Measurements from ENCODE around the gene MAN1B1.
A peak's percentile ranks its signal among the peaks of the same experiment; 100 is the strongest.

The MAN1B1 gene

DNA sequence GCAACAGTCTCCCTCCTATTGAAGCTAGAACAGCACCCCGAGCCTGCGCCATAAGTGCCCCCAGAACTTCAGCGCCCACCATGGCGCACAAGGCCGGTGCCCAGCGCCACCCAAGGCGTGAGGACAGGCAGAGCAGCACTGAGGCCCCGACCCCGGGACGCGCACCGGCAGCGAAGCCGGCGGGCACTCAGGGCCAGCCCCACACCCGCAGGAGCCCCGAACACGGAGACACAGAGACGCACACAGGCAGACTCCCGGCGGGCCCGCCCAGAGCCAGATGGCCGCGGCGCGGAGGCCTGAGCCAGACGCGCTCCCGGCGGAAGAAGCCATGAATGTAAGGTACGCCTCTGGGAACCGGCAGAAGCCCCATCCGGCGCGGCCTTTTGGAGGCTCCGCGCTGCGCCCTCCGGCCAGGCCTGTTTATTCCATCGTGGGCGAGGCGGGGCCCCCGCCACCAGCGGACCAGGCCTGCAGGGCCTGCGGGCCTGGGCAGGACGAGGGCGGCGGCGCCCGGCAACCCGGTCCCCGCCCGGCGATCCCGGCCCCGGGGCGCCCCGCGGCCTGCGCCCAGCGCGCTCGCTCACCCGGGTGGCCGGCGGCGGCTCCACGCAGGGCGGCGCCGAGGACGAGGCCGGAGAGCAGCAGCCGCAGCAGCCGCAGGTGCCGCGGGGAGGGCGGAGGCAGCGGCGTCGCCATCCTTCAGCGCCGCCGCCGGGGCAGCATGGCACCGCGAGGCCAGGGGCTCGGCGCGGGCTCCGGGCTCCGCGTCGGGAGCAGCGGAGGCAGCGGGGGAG, 41.3 kb upstream of the MAN1B1 start:
- peaks cover 44% of the 10 kb centered on the region for H3K27me3 ChIP-seq (ENCODE audit: control insufficient read depth, insufficient read depth, low read length)
- H3K36me3 ChIP-seq (ENCODE audit: control insufficient read depth, insufficient read depth, low read length) = no peaks in the 10 kb centered on the region
- H3K4me1 ChIP-seq (ENCODE audit: control insufficient read depth, insufficient read depth, low read length) = 0 out of 2 replicates have a peak, but pooled peaks cover 3% of the 10 kb centered on the region
- no peak overlapping the region for H3K27ac ChIP-seq (ENCODE audit: low read depth, low read length)
- H3K9me3 ChIP-seq (ENCODE audit: control insufficient read depth, insufficient read depth, low read length) = no peaks in the 10 kb centered on the region
- H3K4me3 ChIP-seq (ENCODE audit: low read depth, low read length) = peak overlapping the region; percentile 65
- no peak overlapping the region for H3K9ac ChIP-seq (ENCODE audit: low read depth, low read length)

DNA sequence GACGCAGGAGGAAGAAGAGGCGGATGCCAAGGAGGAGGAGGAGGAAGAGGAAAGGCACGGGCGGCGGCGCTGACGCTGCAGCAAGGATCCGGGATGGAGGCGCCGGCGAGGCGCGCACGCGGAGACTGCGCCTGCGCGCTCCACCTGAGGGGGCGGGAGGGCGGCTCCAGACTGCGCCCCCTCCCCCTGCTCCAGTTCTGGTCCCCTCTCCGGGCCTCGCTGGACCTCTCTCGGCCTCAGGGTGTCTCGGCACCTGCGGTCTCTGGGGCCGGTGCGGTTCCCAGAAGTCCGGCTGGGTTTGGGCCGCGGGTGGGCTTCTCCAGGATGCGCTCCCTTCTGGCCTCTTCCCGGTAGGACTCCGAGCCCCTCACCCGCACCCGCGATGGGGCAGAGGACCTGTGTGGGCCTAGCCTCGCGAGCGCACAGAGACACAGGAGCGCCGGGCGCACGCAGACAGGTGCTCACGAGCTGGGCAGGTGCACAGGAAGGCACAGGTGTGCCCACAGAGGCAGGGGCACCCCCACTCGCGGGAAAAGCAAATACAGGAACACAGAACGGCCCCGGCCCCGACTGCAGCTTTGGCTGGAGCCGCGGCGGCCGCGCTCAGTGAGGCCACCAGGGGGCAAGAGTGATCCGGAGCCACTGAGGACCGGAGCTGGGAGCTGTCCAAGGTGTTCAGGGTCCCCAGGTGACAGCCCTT, 40.5 kb upstream of the MAN1B1 start, which contains the start of gene NPDC1:
TSS of gene NPDC1 (minus strand) at position 90 of the 700 bp plus-strand sequence. CDS start 188 bp downstream, outside the sequence.
- H3K4me3 ChIP-seq (ENCODE audit: low read depth, low read length) = peak within 1 kb of the TSS; percentile 65
- H3K9me3 ChIP-seq (ENCODE audit: control insufficient read depth, insufficient read depth, low read length) = no peaks in the 10 kb centered on the region
- peaks cover 52% of the 10 kb centered on the region for H3K27me3 ChIP-seq (ENCODE audit: control insufficient read depth, insufficient read depth, low read length)
- H3K9ac ChIP-seq (ENCODE audit: low read depth, low read length) = no peak within 1 kb of the TSS
- 0 out of 2 replicates have a peak, but pooled peaks cover 3% of the 10 kb centered on the region for H3K4me1 ChIP-seq (ENCODE audit: control insufficient read depth, insufficient read depth, low read length)
- H3K27ac ChIP-seq (ENCODE audit: low read depth, low read length) = no peak within 1 kb of the TSS
- H3K36me3 ChIP-seq (ENCODE audit: control insufficient read depth, insufficient read depth, low read length) = no peaks in the 10 kb centered on the region

DNA sequence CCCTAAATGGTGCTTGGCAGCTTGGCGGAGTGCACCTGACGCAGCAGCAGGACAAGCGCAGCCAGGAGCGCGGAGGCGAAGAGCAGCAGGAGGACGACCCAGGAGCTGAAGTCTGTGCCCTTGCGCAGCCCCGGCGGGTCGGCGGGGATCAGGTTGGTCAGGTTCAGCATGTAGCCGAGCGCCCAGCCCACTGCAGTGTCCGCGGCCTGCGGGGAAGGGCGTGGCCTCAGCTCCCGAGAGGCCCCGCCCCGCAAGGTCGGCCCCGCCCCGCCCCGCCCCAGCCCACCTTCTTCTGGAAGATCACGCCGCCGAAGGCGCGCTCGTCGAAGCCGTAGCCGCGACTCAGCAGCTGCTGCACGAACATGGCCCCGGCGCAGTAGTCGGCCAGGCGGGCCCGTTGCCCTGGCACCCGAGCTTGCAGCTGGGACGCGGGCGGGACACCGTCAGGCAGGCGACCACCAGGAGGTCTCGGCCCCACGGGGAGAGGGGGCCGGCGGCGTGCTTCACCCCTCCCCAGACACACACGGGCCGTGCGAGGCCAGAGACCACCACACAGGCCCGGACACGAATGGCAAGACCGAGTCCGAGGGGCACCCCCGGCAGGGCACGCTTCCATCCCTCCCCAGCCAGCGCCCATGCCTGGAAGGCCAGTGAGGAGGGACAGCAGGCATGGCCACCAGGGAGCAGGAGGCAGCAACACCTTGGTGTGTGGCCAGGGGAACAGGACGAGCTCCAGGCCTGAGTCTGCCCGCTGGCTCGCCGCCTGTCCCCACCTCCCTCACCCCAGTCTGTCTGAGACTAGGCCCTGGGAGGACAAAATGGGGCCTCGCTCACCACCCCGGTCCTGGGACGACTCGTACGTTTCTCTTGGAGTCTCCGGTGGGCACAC, 37.9 kb upstream of the MAN1B1 start:
- no peaks in the 10 kb centered on the region for H3K36me3 ChIP-seq (ENCODE audit: control insufficient read depth, insufficient read depth, low read length)
- no peak overlapping the region for H3K27ac ChIP-seq (ENCODE audit: low read depth, low read length)
- peaks cover 78% of the 10 kb centered on the region for H3K27me3 ChIP-seq (ENCODE audit: control insufficient read depth, insufficient read depth, low read length)
- no peak overlapping the region; the same call in 1 of the 2 replicates for H3K4me3 ChIP-seq (ENCODE audit: low read depth, low read length)
- no peaks in the 10 kb centered on the region for H3K9me3 ChIP-seq (ENCODE audit: control insufficient read depth, insufficient read depth, low read length)
- H3K9ac ChIP-seq (ENCODE audit: low read depth, low read length) = no peak overlapping the region
- peaks cover 5% of the 10 kb centered on the region; the same call in 1 of the 2 replicates for H3K4me1 ChIP-seq (ENCODE audit: control insufficient read depth, insufficient read depth, low read length)

DNA sequence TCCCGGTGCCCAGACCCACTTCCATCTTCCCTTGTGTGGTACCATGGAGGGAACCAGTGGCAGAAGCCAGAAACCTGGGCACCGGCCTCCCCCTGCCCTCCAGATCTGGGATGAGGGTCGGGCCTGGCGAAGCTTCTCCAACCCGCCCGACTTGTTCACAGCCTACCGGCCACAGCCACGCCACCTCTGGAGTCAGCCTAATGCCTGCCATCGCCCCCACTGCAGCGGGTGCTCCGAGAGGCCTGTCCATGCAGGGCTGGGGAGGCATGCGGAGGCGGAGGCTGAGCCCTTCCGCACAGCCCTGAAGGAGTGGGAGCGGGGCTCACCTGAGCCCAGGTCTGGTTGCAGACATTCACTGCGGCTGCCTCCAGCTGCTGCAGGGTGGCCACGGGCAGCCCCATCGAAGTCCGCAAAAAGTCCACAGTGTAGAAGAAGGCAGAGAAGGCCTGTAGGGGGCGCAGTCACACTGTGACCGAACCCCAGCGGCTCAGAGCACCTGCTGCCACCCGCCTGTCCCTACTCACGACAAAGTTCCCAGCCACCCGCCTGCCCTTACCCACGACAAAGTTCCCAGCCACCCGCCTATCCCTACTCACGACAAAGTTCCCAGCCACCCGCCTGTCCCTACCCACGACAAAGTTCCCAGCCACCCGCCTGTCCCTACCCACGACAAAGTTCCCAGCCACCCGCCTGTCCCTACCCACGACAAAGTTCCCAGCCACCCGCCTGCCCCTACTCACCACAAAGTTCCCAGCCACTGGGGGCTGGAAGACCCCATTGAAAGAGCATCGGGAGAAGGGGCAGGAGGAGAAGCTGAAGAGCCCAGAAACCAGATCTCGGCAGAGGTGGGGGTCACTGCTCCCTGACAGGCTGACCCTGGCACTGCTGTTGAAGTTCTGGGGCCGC, 37.0 kb upstream of the MAN1B1 start:
- H3K4me1 ChIP-seq (ENCODE audit: control insufficient read depth, insufficient read depth, low read length) = peaks cover 5% of the 10 kb centered on the region; the same call in 1 of the 2 replicates
- no peaks in the 10 kb centered on the region for H3K9me3 ChIP-seq (ENCODE audit: control insufficient read depth, insufficient read depth, low read length)
- peaks cover 83% of the 10 kb centered on the region for H3K27me3 ChIP-seq (ENCODE audit: control insufficient read depth, insufficient read depth, low read length)
- H3K4me3 ChIP-seq (ENCODE audit: low read depth, low read length) = no peak overlapping the region
- H3K9ac ChIP-seq (ENCODE audit: low read depth, low read length) = no peak overlapping the region
- H3K36me3 ChIP-seq (ENCODE audit: control insufficient read depth, insufficient read depth, low read length) = no peaks in the 10 kb centered on the region
- H3K27ac ChIP-seq (ENCODE audit: low read depth, low read length) = no peak overlapping the region

DNA sequence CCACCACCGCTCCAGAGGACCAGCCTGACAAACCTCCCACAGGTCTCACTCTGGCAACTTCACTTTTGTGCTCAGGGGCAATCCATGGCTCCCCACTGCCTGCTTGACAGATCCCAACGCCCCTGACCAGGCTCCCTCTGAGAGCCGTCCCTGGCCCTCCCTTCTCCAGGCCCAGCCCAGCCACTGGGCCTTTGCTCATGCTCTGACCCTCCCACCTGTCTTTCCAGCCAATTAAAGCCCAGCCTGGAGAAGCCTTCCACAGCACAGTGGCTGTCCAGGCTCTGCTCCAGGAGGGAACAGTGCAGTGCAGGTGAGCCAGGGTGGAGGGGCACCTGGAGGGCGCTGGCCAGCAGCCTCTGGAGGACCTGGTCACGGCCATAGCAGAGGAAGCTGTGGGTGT, 36.2 kb upstream of the MAN1B1 start:
- H3K4me1 ChIP-seq (ENCODE audit: control insufficient read depth, insufficient read depth, low read length) = peaks cover 3% of the 10 kb centered on the region
- H3K9ac ChIP-seq (ENCODE audit: low read depth, low read length) = no peak overlapping the region
- peaks cover 83% of the 10 kb centered on the region for H3K27me3 ChIP-seq (ENCODE audit: control insufficient read depth, insufficient read depth, low read length)
- H3K9me3 ChIP-seq (ENCODE audit: control insufficient read depth, insufficient read depth, low read length) = no peaks in the 10 kb centered on the region
- no peak overlapping the region for H3K4me3 ChIP-seq (ENCODE audit: low read depth, low read length)
- H3K36me3 ChIP-seq (ENCODE audit: control insufficient read depth, insufficient read depth, low read length) = no peaks in the 10 kb centered on the region
- no peak overlapping the region for H3K27ac ChIP-seq (ENCODE audit: low read depth, low read length)

DNA sequence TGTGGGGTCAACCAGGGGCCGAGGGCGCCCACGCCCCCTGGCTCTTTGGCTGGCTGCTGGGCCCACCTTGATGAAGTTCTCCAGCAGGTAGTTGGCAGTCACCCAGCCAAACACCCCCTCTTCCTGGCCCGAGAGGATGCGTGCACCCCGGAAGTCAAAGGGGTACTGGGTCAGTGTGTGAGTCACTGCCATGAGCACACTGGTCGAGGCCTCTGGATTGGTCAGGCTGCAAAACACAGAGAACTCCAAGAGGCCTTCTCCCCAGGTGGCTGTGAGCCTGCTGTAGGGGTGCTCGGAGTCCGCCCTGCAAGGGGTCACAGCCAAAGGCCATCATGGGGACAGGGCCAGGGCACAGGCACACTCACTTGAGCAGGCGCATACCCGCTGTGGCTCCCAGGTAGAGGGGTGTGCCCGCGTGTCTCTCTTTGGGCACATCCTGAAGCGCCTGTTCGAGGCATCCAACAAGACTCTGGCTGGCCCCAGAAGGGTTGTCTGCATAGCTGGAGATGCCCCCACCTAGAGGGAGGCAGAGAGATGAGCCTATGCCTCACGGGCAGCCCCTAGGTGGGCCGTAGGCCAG, 35.5 kb upstream of the MAN1B1 start:
- peaks cover 3% of the 10 kb centered on the region for H3K4me1 ChIP-seq (ENCODE audit: control insufficient read depth, insufficient read depth, low read length)
- H3K9ac ChIP-seq (ENCODE audit: low read depth, low read length) = no peak overlapping the region
- H3K27ac ChIP-seq (ENCODE audit: low read depth, low read length) = no peak overlapping the region
- no peaks in the 10 kb centered on the region for H3K9me3 ChIP-seq (ENCODE audit: control insufficient read depth, insufficient read depth, low read length)
- no peak overlapping the region for H3K4me3 ChIP-seq (ENCODE audit: low read depth, low read length)
- H3K36me3 ChIP-seq (ENCODE audit: control insufficient read depth, insufficient read depth, low read length) = no peaks in the 10 kb centered on the region
- peaks cover 84% of the 10 kb centered on the region for H3K27me3 ChIP-seq (ENCODE audit: control insufficient read depth, insufficient read depth, low read length)

DNA sequence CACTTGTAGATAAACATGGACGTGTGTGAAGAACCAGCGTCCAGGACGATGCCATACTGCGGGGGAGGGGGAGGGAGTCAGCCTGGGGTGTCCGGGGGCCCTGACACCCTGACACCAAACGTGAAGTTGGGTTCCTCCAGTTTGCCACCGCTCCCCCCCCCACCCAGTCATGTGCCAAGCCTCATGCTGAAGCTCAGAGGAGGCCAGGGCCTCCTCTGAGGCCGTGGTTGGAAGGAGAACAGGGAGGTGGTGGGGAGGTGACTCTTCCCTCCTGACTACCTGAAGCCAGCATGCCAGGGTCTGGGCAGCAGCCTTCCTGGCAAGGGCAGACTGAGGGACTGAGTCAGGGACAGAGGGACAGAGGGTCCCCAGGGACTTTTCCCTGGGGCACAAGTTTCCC, 34.5 kb upstream of the MAN1B1 start:
- Histone ChIP-seq H3K9ac (ENCODE audit: low read depth, low read length) (no peak overlapping the region), H3K27ac (ENCODE audit: low read depth, low read length) (no peak overlapping the region), H3K4me3 (ENCODE audit: low read depth, low read length) (no peak overlapping the region), H3K9me3 (ENCODE audit: control insufficient read depth, insufficient read depth, low read length) (no peaks in the 10 kb centered on the region), H3K4me1 (ENCODE audit: control insufficient read depth, insufficient read depth, low read length) (peaks cover 3% of the 10 kb centered on the region), H3K27me3 (ENCODE audit: control insufficient read depth, insufficient read depth, low read length) (peaks cover 77% of the 10 kb centered on the region), H3K36me3 (ENCODE audit: control insufficient read depth, insufficient read depth, low read length) (no peaks in the 10 kb centered on the region)

DNA sequence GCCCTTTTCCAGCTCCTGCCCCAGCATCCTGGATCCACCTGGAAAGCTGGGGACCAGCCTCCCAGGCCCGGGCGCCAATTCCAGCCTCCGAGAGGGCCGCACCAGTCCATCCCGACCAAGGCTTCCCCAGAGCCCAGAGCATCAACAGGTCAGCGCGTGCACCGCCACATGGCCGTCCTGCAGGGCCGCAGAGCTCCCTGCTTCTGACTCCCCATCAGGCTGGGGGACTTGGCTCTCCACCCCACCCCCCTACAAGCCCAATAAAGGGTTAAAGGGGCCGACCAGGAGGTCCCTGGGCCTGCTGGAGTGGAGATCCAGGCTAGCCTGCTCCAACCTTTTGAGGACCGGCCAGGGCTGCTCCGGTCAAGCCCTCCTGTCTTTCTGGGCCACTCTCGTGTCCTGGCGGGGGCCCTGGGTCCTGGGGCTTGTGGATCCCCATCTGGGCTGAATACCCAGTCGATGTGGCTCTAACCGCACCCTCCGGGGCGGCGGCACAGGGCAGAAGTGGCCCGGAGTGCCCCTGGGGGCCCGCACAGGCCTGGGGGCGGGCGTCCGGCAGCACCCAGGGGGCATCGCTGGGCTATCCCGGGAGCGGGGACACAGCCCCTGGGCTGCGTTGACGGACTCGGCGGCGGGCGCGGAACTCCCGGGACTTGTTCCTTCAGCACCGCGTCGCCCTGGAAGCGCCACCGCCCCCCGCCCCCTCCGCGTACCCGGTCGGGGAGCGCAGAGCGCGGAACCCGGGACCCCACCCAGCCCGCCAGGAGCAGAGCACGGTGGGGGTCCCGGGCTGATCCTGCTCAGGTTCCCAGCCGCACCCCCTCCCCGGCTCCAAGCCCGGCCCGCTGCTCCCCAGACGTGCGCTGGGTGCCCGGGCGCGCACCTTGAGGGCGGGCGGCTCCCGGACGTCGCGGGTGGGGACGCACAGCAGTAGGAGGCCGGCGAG, 33.5 kb upstream of the MAN1B1 start:
- Histone ChIP-seq H3K9ac (ENCODE audit: low read depth, low read length) (no peak overlapping the region), H3K27ac (ENCODE audit: low read depth, low read length) (no peak overlapping the region), H3K9me3 (ENCODE audit: control insufficient read depth, insufficient read depth, low read length) (no peaks in the 10 kb centered on the region), H3K4me1 (ENCODE audit: control insufficient read depth, insufficient read depth, low read length) (peaks cover 3% of the 10 kb centered on the region), H3K27me3 (ENCODE audit: control insufficient read depth, insufficient read depth, low read length) (peaks cover 68% of the 10 kb centered on the region), H3K36me3 (ENCODE audit: control insufficient read depth, insufficient read depth, low read length) (no peaks in the 10 kb centered on the region), H3K4me3 (ENCODE audit: low read depth, low read length) (peak overlapping the region; percentile 55)

Measured in HUES48 (cell line).